ENCODE results near the gene TLR9.

The TLR9 gene

DNA sequence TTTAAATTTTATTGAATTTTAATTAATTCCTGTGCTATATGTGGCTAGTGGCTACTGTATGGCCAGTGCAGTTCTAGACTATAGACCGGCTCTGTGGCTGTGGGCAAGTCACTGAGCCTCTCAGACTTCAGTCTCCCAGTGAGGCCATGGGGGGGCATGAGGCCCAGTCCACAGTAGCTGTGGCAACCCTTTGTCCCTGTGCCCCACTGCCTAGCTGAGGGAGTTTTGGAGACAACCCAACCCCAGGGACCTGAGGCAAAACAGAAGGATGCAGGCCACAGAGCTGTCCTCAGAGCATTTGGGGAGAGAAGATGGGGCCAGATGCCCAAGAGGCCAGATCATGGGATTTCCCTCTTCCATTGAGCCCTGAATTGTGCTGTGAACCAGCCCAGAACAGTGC, 52.3 kb downstream of the TLR9 start:
- no peak for DNase-seq (ENCODE audit: low read depth)
- TF ChIP-seq MYC (IDR thresholded peaks at IDR 0.05; ENCODE audit: low read depth, low read length) (no peak), POLR2A (IDR thresholded peaks at IDR 0.05; ENCODE audit: extremely low read depth, insufficient read length) (no peak)
- TF ChIP-seq, protein P1, sequence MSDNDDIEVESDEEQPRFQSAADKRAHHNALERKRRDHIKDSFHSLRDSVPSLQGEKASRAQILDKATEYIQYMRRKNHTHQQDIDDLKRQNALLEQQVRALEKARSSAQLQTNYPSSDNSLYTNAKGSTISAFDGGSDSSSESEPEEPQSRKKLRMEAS (IDR thresholded peaks at IDR 0.05; ENCODE audit: low read depth, low read length): no peak
- TF ChIP-seq, protein P2, sequence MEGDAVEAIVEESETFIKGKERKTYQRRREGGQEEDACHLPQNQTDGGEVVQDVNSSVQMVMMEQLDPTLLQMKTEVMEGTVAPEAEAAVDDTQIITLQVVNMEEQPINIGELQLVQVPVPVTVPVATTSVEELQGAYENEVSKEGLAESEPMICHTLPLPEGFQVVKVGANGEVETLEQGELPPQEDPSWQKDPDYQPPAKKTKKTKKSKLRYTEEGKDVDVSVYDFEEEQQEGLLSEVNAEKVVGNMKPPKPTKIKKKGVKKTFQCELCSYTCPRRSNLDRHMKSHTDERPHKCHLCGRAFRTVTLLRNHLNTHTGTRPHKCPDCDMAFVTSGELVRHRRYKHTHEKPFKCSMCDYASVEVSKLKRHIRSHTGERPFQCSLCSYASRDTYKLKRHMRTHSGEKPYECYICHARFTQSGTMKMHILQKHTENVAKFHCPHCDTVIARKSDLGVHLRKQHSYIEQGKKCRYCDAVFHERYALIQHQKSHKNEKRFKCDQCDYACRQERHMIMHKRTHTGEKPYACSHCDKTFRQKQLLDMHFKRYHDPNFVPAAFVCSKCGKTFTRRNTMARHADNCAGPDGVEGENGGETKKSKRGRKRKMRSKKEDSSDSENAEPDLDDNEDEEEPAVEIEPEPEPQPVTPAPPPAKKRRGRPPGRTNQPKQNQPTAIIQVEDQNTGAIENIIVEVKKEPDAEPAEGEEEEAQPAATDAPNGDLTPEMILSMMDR (IDR thresholded peaks at IDR 0.05; ENCODE audit: low read depth, low read length): no peak

GRCh38 chr3:52172262-52172757, 53.1 kb downstream of the TLR9 start:
- H3K4me3 ChIP-seq (ENCODE audit: low read depth, low read length): no peak overlapping the region
- no peak for DNase-seq (ENCODE audit: low read depth)
- TF ChIP-seq POLR2A (IDR thresholded peaks at IDR 0.05; ENCODE audit: extremely low read depth, insufficient read length) (no peak), MYC (IDR thresholded peaks at IDR 0.05; ENCODE audit: low read depth, low read length) (no peak)
- TF ChIP-seq, protein P2 (IDR thresholded peaks at IDR 0.05; ENCODE audit: low read depth, low read length): no peak
- TF ChIP-seq, protein P1 (IDR thresholded peaks at IDR 0.05; ENCODE audit: low read depth, low read length): no peak

More for the DNA sequence above, 52.3 kb downstream of the TLR9 start:
- no peak overlapping the region for H3K4me3 ChIP-seq (ENCODE audit: low read depth, low read length)

- DNase-seq (ENCODE audit: low read depth): no peak
- no peak overlapping the region for H3K4me3 ChIP-seq (ENCODE audit: low read depth, low read length)
- TF ChIP-seq, protein P2 (IDR thresholded peaks at IDR 0.05; ENCODE audit: low read depth, low read length): no peak
- TF ChIP-seq, protein P1 (IDR thresholded peaks at IDR 0.05; ENCODE audit: low read depth, low read length): no peak
- TF ChIP-seq POLR2A (IDR thresholded peaks at IDR 0.05; ENCODE audit: extremely low read depth, insufficient read length): no peak
Measured at GRCh38 chr3:52171514-52172261, 53.8 kb downstream of the TLR9 start.
